ENCODE measurements around the gene SLC10A7. TPM values are rescaled to one million over a fixed set of nuclear protein-coding genes. Genes with fewer than 3 reads are reported as not detected.

Gene SLC10A7
- total RNA-seq, 4 donors from 2014 or later = 7.4 to 34.5 (median 17.1) TPM

- no peak for DNase-seq
- intact Hi-C loops (cut with DNase I; ENCODE audit: low total_unique reads) = no loop called here
- Histone ChIP-seq H3K36me3 (no peaks in the 10 kb centered on the region), H3K27me3 (no peaks in the 10 kb centered on the region), H3K9me3 (no peaks in the 10 kb centered on the region), H3K4me1 (no peaks in the 10 kb centered on the region), H3K4me3 (no peak overlapping the region), H3K27ac (no peak overlapping the region)
- no peak for TF ChIP-seq CTCF (IDR thresholded peaks at IDR 0.05)
These were observed 261.2 kb downstream of the SLC10A7 start for GRCh38 chr4:146260521-146260920.

GRCh38 chr4:146257511-146257910 lies 264.2 kb downstream of the SLC10A7 start:
- no peaks in the 10 kb centered on the region for H3K4me1 ChIP-seq
- no peak overlapping the region for H3K27ac ChIP-seq
- TF ChIP-seq CTCF (IDR thresholded peaks at IDR 0.05) = no peak
- no peak for TF ChIP-seq POLR2A (IDR thresholded peaks at IDR 0.05)
- H3K9me3 ChIP-seq = no peaks in the 10 kb centered on the region
- DNase-seq = no peak
- no peaks in the 10 kb centered on the region for H3K27me3 ChIP-seq
- no peak overlapping the region for H3K4me3 ChIP-seq
- H3K36me3 ChIP-seq = no peaks in the 10 kb centered on the region
- intact Hi-C loops (cut with DNase I; ENCODE audit: low total_unique reads) = no loop called here

- DNase-seq = no peak
- no peaks in the 10 kb centered on the region for H3K4me1 ChIP-seq
- no peak overlapping the region for H3K4me3 ChIP-seq
- no peaks in the 10 kb centered on the region for H3K27me3 ChIP-seq
- H3K36me3 ChIP-seq = no peaks in the 10 kb centered on the region
- intact Hi-C loops (cut with DNase I; ENCODE audit: low total_unique reads) = no loop called here
- no peaks in the 10 kb centered on the region for H3K9me3 ChIP-seq
- H3K27ac ChIP-seq = no peak overlapping the region
- TF ChIP-seq POLR2A (IDR thresholded peaks at IDR 0.05) (no peak), CTCF (IDR thresholded peaks at IDR 0.05) (no peak)
These were observed 265.4 kb downstream of the SLC10A7 start for GRCh38 chr4:146256328-146256727.

GRCh38 chr4:146255874-146256273 lies 265.9 kb downstream of the SLC10A7 start:
- Histone ChIP-seq H3K27ac (no peak overlapping the region), H3K36me3 (no peaks in the 10 kb centered on the region), H3K4me1 (no peaks in the 10 kb centered on the region), H3K4me3 (no peak overlapping the region), H3K9me3 (no peaks in the 10 kb centered on the region), H3K27me3 (no peaks in the 10 kb centered on the region)
- DNase-seq = no peak
- no peak for TF ChIP-seq POLR2A (IDR thresholded peaks at IDR 0.05)
- TF ChIP-seq CTCF (IDR thresholded peaks at IDR 0.05) = no peak
- intact Hi-C loops (cut with DNase I; ENCODE audit: low total_unique reads) = no loop called here

- no peaks in the 10 kb centered on the region for H3K27me3 ChIP-seq
- intact Hi-C loops (cut with DNase I; ENCODE audit: low total_unique reads) = no loop called here
- H3K4me1 ChIP-seq = no peaks in the 10 kb centered on the region
- no peaks in the 10 kb centered on the region for H3K9me3 ChIP-seq
- no peak overlapping the region for H3K27ac ChIP-seq
- H3K36me3 ChIP-seq = no peaks in the 10 kb centered on the region
- no peak overlapping the region for H3K4me3 ChIP-seq
- no peak for DNase-seq
- TF ChIP-seq POLR2A (IDR thresholded peaks at IDR 0.05) (no peak), CTCF (IDR thresholded peaks at IDR 0.05) (no peak)
These were observed 266.3 kb downstream of the SLC10A7 start for GRCh38 chr4:146255463-146255862.

Measured in uterus (tissue), 4 donors.